ENCODE results near the gene NELL2.
"Not testable (repeated sequence)": the region's sequence is repeated elsewhere in the genome, so short reads cannot be mapped to it uniquely, and the experiment has no call there.

The NELL2 gene

DNA sequence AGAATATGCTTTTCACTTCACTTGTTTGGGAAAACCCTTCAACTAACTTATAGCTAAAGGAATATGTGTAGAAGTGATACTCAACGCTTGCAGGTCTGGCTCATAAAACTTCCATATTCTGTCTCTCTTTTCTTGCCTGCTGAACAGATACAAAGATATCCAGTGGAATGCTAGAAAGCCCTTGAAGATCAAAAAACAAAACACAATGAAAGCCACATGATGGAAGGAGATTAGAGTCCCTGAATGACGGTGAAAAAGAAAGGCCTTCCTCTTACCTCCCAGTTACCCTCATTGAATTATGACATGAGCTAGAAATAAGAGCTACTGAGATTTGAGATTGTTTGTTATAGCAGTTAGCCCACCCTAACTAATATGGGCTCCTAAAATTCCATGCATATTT lies 28.2 kb upstream of the NELL2 start:
- WGBS: no CpG with 5 or more reads among the region's 2 CpGs

DNA sequence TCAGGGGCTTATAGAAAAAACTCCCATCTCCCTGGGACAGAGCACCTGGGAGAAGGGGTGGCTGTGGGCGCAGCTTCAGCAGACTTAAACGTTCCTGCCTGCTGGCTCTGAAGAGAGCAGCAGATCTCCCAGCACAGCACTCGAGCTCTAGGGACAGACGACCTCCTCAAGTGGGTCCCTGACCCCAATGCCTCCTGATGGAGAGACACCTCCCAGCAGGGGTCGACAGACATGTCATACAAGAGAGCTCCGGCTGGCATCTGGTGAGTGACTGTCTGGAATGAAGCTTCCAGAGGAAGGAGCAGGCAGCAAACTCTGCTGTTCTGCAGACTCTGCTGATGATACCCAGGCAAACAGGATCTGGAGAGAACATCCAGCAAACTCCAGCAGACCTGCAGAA lies 22.0 kb upstream of the NELL2 start:
- 51% methylated on average over 6 of the region's 6 CpGs for WGBS
- H3K4me3 ChIP-seq (ENCODE audit: insufficient read depth in 1 of 2, low read depth in 1 of 2, low read length in 2 of 2); H4K8ac ChIP-seq (ENCODE audit: low read length); H3K4me2 ChIP-seq (ENCODE audit: low read length, poor library complexity, severe bottlenecking); H3K4me1 ChIP-seq (ENCODE audit: control insufficient read depth, insufficient read depth, low read depth, low read length); H3K36me3 ChIP-seq (ENCODE audit: control insufficient read depth in 1 of 2, insufficient read depth in 2 of 2, low read depth in 1 of 2, low read length in 2 of 2); H3K9ac ChIP-seq (ENCODE audit: low read length); H4K91ac ChIP-seq (ENCODE audit: low read length); H3K27me3 ChIP-seq (ENCODE audit: control insufficient read depth in 1 of 2, insufficient read depth in 1 of 2, low read length in 2 of 2); H2AK5ac ChIP-seq (ENCODE audit: low read length, severe bottlenecking); H3K23ac ChIP-seq (ENCODE audit: low read length in 2 of 2); H3K4ac ChIP-seq (ENCODE audit: low read depth in 1 of 2, low read length in 2 of 2); H3K18ac ChIP-seq (ENCODE audit: low read depth in 1 of 2, low read length in 2 of 2); H3K27ac ChIP-seq (ENCODE audit: low read length, poor library complexity, severe bottlenecking); H3K79me1 ChIP-seq (replicated peaks; ENCODE audit: low read length, poor library complexity, severe bottlenecking); H2BK5ac ChIP-seq (ENCODE audit: low read depth, low read length, poor library complexity, severe bottlenecking); H3K14ac ChIP-seq (ENCODE audit: low read length in 2 of 2); H2BK15ac ChIP-seq (ENCODE audit: low read depth, poor library complexity, severe bottlenecking); H3K9me3 ChIP-seq (ENCODE audit: control insufficient read depth, low read length); H2BK12ac ChIP-seq (ENCODE audit: low read length in 2 of 2); H2BK120ac ChIP-seq (ENCODE audit: low read depth, low read length); H2AFZ ChIP-seq (ENCODE audit: low read depth, low read length); DNase-seq: not testable (repeated sequence)

More for the DNA sequence above, 28.2 kb upstream of the NELL2 start:
- H2BK120ac ChIP-seq (ENCODE audit: low read depth, low read length): no peak overlapping the region
- H4K8ac ChIP-seq (ENCODE audit: low read length): no peak overlapping the region
- H3K4me1 ChIP-seq (ENCODE audit: control insufficient read depth, insufficient read depth, low read depth, low read length): no peaks in the 10 kb centered on the region
- no peak overlapping the region for H3K27ac ChIP-seq (ENCODE audit: low read length, poor library complexity, severe bottlenecking)
- H3K9me3 ChIP-seq (ENCODE audit: control insufficient read depth, low read length): peaks cover 5% of the 10 kb centered on the region
- H2AK5ac ChIP-seq (ENCODE audit: low read length, severe bottlenecking): no peak overlapping the region
- no peak overlapping the region for H3K4me3 ChIP-seq (ENCODE audit: insufficient read depth in 1 of 2, low read depth in 1 of 2, low read length in 2 of 2)
- no peak overlapping the region for H3K4ac ChIP-seq (ENCODE audit: low read depth in 1 of 2, low read length in 2 of 2)
- no peaks in the 10 kb centered on the region for H3K36me3 ChIP-seq (ENCODE audit: control insufficient read depth in 1 of 2, insufficient read depth in 2 of 2, low read depth in 1 of 2, low read length in 2 of 2)
- H2BK5ac ChIP-seq (ENCODE audit: low read depth, low read length, poor library complexity, severe bottlenecking): no peak overlapping the region
- H3K14ac ChIP-seq (ENCODE audit: low read length in 2 of 2): no peak overlapping the region
- H3K18ac ChIP-seq (ENCODE audit: low read depth in 1 of 2, low read length in 2 of 2): no peak overlapping the region
- no peaks in the 10 kb centered on the region for H3K27me3 ChIP-seq (ENCODE audit: control insufficient read depth in 1 of 2, insufficient read depth in 1 of 2, low read length in 2 of 2)
- no peak overlapping the region for H2BK12ac ChIP-seq (ENCODE audit: low read length in 2 of 2)
- no peaks in the 10 kb centered on the region for H3K79me1 ChIP-seq (replicated peaks; ENCODE audit: low read length, poor library complexity, severe bottlenecking)
- H3K4me2 ChIP-seq (ENCODE audit: low read length, poor library complexity, severe bottlenecking): no peak overlapping the region
- no peak overlapping the region for H2BK15ac ChIP-seq (ENCODE audit: low read depth, poor library complexity, severe bottlenecking)
- no peak overlapping the region for H3K23ac ChIP-seq (ENCODE audit: low read length in 2 of 2)
- H2AFZ ChIP-seq (ENCODE audit: low read depth, low read length): no peak overlapping the region
- H4K91ac ChIP-seq (ENCODE audit: low read length): no peak overlapping the region
- no peak for DNase-seq
- no peak overlapping the region for H3K9ac ChIP-seq (ENCODE audit: low read length)

DNA sequence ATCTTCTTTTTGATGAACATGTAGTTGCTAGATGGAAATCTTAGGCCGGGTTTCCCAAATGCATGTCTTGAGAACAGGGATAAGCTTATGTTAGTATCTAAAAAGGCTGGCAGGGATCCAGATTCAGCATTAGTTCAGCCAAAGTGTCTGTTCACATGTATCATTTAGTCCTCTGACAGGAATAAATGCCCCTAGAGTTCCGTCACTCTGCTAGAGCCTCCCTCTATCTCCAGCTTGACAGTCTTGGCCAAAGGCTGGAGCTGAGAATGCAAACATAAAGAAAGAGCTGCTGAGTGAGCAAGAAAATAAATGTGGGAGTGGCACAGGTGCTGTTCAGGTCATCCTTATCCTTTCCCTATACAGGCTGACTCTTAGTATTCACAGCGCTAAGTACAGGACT lies 13.8 kb upstream of the NELL2 start:
- Histone ChIP-seq H3K23ac (ENCODE audit: low read length in 2 of 2) (no peak overlapping the region), H2AFZ (ENCODE audit: low read depth, low read length) (no peak overlapping the region), H3K27ac (ENCODE audit: low read length, poor library complexity, severe bottlenecking) (no peak overlapping the region), H3K14ac (ENCODE audit: low read length in 2 of 2) (no peak overlapping the region), H4K8ac (ENCODE audit: low read length) (no peak overlapping the region), H2AK5ac (ENCODE audit: low read length, severe bottlenecking) (no peak overlapping the region), H3K18ac (ENCODE audit: low read depth in 1 of 2, low read length in 2 of 2) (no peak overlapping the region), H2BK120ac (ENCODE audit: low read depth, low read length) (no peak overlapping the region), H4K91ac (ENCODE audit: low read length) (no peak overlapping the region), H3K27me3 (ENCODE audit: control insufficient read depth in 1 of 2, insufficient read depth in 1 of 2, low read length in 2 of 2) (no peaks in the 10 kb centered on the region), H3K4me1 (ENCODE audit: control insufficient read depth, insufficient read depth, low read depth, low read length) (no peaks in the 10 kb centered on the region), H2BK12ac (ENCODE audit: low read length in 2 of 2) (no peak overlapping the region), H3K4me3 (ENCODE audit: insufficient read depth in 1 of 2, low read depth in 1 of 2, low read length in 2 of 2) (no peak overlapping the region), H2BK5ac (ENCODE audit: low read depth, low read length, poor library complexity, severe bottlenecking) (no peak overlapping the region), H2BK15ac (ENCODE audit: low read depth, poor library complexity, severe bottlenecking) (no peak overlapping the region), H3K9me3 (ENCODE audit: control insufficient read depth, low read length) (no peaks in the 10 kb centered on the region), H3K36me3 (ENCODE audit: control insufficient read depth in 1 of 2, insufficient read depth in 2 of 2, low read depth in 1 of 2, low read length in 2 of 2) (no peaks in the 10 kb centered on the region), H3K9ac (ENCODE audit: low read length) (no peak overlapping the region), H3K79me1 (replicated peaks; ENCODE audit: low read length, poor library complexity, severe bottlenecking) (no peaks in the 10 kb centered on the region), H3K4ac (ENCODE audit: low read depth in 1 of 2, low read length in 2 of 2) (no peak overlapping the region), H3K4me2 (ENCODE audit: low read length, poor library complexity, severe bottlenecking) (no peak overlapping the region)
- no peak for DNase-seq
- WGBS: 93% methylated on average over 3 of the region's 3 CpGs

DNA sequence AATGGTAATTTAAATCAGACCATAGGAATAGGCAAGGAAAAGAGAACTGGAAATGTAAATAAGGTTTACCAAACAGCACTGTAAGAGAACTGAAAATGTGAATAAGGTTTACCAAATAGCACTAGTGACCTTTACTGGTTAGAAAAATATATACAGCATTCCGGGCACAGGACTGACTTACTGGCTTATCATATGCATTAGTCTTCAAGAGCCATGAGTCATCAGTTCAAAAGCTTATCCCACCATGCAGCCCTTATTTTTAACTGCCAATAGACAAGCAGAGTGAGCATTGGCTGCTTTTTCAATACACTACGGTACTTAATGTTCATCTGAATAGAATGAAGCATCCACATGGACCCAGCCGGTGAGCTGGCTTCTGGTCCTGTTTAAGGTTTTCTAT lies 13.0 kb upstream of the NELL2 start:
- no peak overlapping the region for H3K18ac ChIP-seq (ENCODE audit: low read depth in 1 of 2, low read length in 2 of 2)
- H3K27ac ChIP-seq (ENCODE audit: low read length, poor library complexity, severe bottlenecking): no peak overlapping the region
- no peaks in the 10 kb centered on the region for H3K4me1 ChIP-seq (ENCODE audit: control insufficient read depth, insufficient read depth, low read depth, low read length)
- no peaks in the 10 kb centered on the region for H3K79me1 ChIP-seq (replicated peaks; ENCODE audit: low read length, poor library complexity, severe bottlenecking)
- no peak overlapping the region for H3K9ac ChIP-seq (ENCODE audit: low read length)
- H2BK12ac ChIP-seq (ENCODE audit: low read length in 2 of 2): no peak overlapping the region
- H2AFZ ChIP-seq (ENCODE audit: low read depth, low read length): no peak overlapping the region
- H2AK5ac ChIP-seq (ENCODE audit: low read length, severe bottlenecking): no peak overlapping the region
- H3K4me2 ChIP-seq (ENCODE audit: low read length, poor library complexity, severe bottlenecking): no peak overlapping the region
- no peaks in the 10 kb centered on the region for H3K36me3 ChIP-seq (ENCODE audit: control insufficient read depth in 1 of 2, insufficient read depth in 2 of 2, low read depth in 1 of 2, low read length in 2 of 2)
- no peak overlapping the region for H4K91ac ChIP-seq (ENCODE audit: low read length)
- H2BK120ac ChIP-seq (ENCODE audit: low read depth, low read length): no peak overlapping the region
- no peak overlapping the region for H2BK15ac ChIP-seq (ENCODE audit: low read depth, poor library complexity, severe bottlenecking)
- H4K8ac ChIP-seq (ENCODE audit: low read length): no peak overlapping the region
- 73% methylated on average over 3 of the region's 3 CpGs for WGBS
- H3K27me3 ChIP-seq (ENCODE audit: control insufficient read depth in 1 of 2, insufficient read depth in 1 of 2, low read length in 2 of 2): no peaks in the 10 kb centered on the region
- no peak overlapping the region for H3K4me3 ChIP-seq (ENCODE audit: insufficient read depth in 1 of 2, low read depth in 1 of 2, low read length in 2 of 2)
- H3K4ac ChIP-seq (ENCODE audit: low read depth in 1 of 2, low read length in 2 of 2): no peak overlapping the region
- DNase-seq: peak; percentile 14
- H3K23ac ChIP-seq (ENCODE audit: low read length in 2 of 2): no peak overlapping the region
- H3K14ac ChIP-seq (ENCODE audit: low read length in 2 of 2): no peak overlapping the region
- no peak overlapping the region for H2BK5ac ChIP-seq (ENCODE audit: low read depth, low read length, poor library complexity, severe bottlenecking)
- no peaks in the 10 kb centered on the region for H3K9me3 ChIP-seq (ENCODE audit: control insufficient read depth, low read length)

All from mesenchymal stem cell (in vitro differentiated cells and primary cell).